ENCODE results near the gene CDH24. TPM values are rescaled to one million over a fixed set of nuclear protein-coding genes. Genes with fewer than 3 reads are reported as not detected.

The CDH24 gene
- total RNA-seq, 1 experiment from 2014 or later = 12.3 TPM

Other genes starting within 250 kb of the CDH24 start
- 5.7 and 8.3 TPM in 2 replicates for gene SLC7A7, start 242.1 kb downstream of the CDH24 start, total RNA-seq (2014; rRNA removed; shearing (Covaris generic))
- 80.8 and 86.6 TPM in 2 replicates for gene MRPL52, start 227.6 kb downstream of the CDH24 start, total RNA-seq (2014; rRNA removed; shearing (Covaris generic))
- gene MMP14, start 220.9 kb downstream of the CDH24 start, total RNA-seq (2014; rRNA removed; shearing (Covaris generic)) = 54.6 and 79.8 TPM in 2 replicates
- 9.5 and 19.3 TPM in 2 replicates for gene LRP10, start 185.8 kb downstream of the CDH24 start, total RNA-seq (2014; rRNA removed; shearing (Covaris generic))
- 0.33 and 0.73 TPM in 2 replicates for gene REM2, start 174.3 kb downstream of the CDH24 start, total RNA-seq (2014; rRNA removed; shearing (Covaris generic))
- 41.9 and 45.0 TPM in 2 replicates for gene RBM23, start 138.4 kb downstream of the CDH24 start, total RNA-seq (2014; rRNA removed; shearing (Covaris generic))
- gene PRMT5, start 128.1 kb downstream of the CDH24 start, total RNA-seq (2014; rRNA removed; shearing (Covaris generic)) = 86.7 and 114 TPM in 2 replicates
- gene HAUS4, start 100.4 kb downstream of the CDH24 start, total RNA-seq (2014; rRNA removed; shearing (Covaris generic)) = 96.5 and 104 TPM in 2 replicates
- 27.0 and 27.5 TPM in 2 replicates for gene AJUBA, start 75.0 kb downstream of the CDH24 start, total RNA-seq (2014; rRNA removed; shearing (Covaris generic))
- 13.2 and 16.9 TPM in 2 replicates for gene C14orf93, start 47.4 kb downstream of the CDH24 start, total RNA-seq (2014; rRNA removed; shearing (Covaris generic))
- gene PSMB5, start 22.6 kb downstream of the CDH24 start, total RNA-seq (2014; rRNA removed; shearing (Covaris generic)) = 262 and 328 TPM in 2 replicates
- gene PSMB11, start 15.3 kb downstream of the CDH24 start, total RNA-seq (2014; rRNA removed; shearing (Covaris generic)) = not detected in 2 replicates
- gene ACIN1, start 37.6 kb upstream of the CDH24 start, total RNA-seq (2014; rRNA removed; shearing (Covaris generic)) = 83.4 and 89.5 TPM in 2 replicates
- 73.7 and 97.8 TPM in 2 replicates for gene C14orf119, start 38.0 kb upstream of the CDH24 start, total RNA-seq (2014; rRNA removed; shearing (Covaris generic))
- gene CIROP, start 47.5 kb upstream of the CDH24 start, total RNA-seq (2014; rRNA removed; shearing (Covaris generic)) = 0.42 TPM in 1 of 2 replicates, not detected in the other
- 0.44 TPM in 1 of 2 replicates, not detected in the other for gene CEBPE, start 61.7 kb upstream of the CDH24 start, total RNA-seq (2014; rRNA removed; shearing (Covaris generic))
- gene SLC7A8, start 126.1 kb upstream of the CDH24 start, total RNA-seq (2014; rRNA removed; shearing (Covaris generic)) = 66.7 and 79.1 TPM in 2 replicates
- gene RNF212B, start 180.4 kb upstream of the CDH24 start, total RNA-seq (2014; rRNA removed; shearing (Covaris generic)) = 0.24 TPM in 1 of 2 replicates, not detected in the other
- gene HOMEZ, start 228.6 kb upstream of the CDH24 start, total RNA-seq (2014; rRNA removed; shearing (Covaris generic)) = 5.9 and 7.8 TPM in 2 replicates
- gene PPP1R3E, start 245.3 kb upstream of the CDH24 start, total RNA-seq (2014; rRNA removed; shearing (Covaris generic)) = 1.0 and 2.0 TPM in 2 replicates
- gene BCL2L2, start 249.3 kb upstream of the CDH24 start, total RNA-seq (2014; rRNA removed; shearing (Covaris generic)) = 8.8 and 14.2 TPM in 2 replicates

Measured in H7 (cell line).